Mesendoderm (in vitro differentiated cells): ENCODE results near the gene CMPK2.
"Not testable (repeated sequence)": the region's sequence is repeated elsewhere in the genome, so short reads cannot be mapped to it uniquely, and the experiment has no call there.

Experiments
- DNase-seq: peaks from one replicate; pipeline ENCODE4 v3.0.0; 2013
- H2AK5ac ChIP-seq: 2 replicates; pipeline ENCODE4 v1.6.1; 2013; ENCODE audit warnings: low read length, inconsistent platforms
- H2BK120ac ChIP-seq: 2 replicates; pipeline ENCODE4 v1.6.1; 2013; ENCODE audit warnings: low read depth, mild to moderate bottlenecking, low read length, moderate library complexity, mixed read lengths
- H2BK15ac ChIP-seq: replicated peaks from 2 replicates; pipeline ENCODE4 v1.6.1; 2013; ENCODE audit warnings: low read depth, mild to moderate bottlenecking, moderate library complexity
- H2BK5ac ChIP-seq: 2 replicates; pipeline ENCODE4 v1.6.1; 2013; ENCODE audit warnings: low read length, inconsistent platforms
- H3K18ac ChIP-seq: 2 replicates; pipeline ENCODE4 v1.6.1; 2013; ENCODE audit warnings: mild to moderate bottlenecking, low read length, mixed read lengths
- H3K23ac ChIP-seq: one replicate; pipeline ENCODE4 v1.6.1; 2013; ENCODE audit warnings: low read length
- H3K27ac ChIP-seq: 2 replicates; pipeline ENCODE4 v1.5.1; 2013; ENCODE audit warnings: low read depth, mild to moderate bottlenecking, inconsistent platforms, low read length, moderate library complexity
- H3K27me3 ChIP-seq: 2 replicates; pipeline ENCODE4 v1.6.1; 2013; ENCODE audit warnings: low read length, control low read depth, mild to moderate bottlenecking, inconsistent platforms; ENCODE audit not compliant: insufficient read depth, poor library complexity
- H3K36me3 ChIP-seq: 2 replicates; pipeline ENCODE4 v1.6.1; 2013; ENCODE audit warnings: low read length, inconsistent platforms; ENCODE audit not compliant: control insufficient read depth, insufficient read depth
- H3K4ac ChIP-seq: one replicate; pipeline ENCODE4 v1.6.1; 2013; ENCODE audit warnings: low read depth, mild to moderate bottlenecking, low read length, moderate library complexity
- H3K4me1 ChIP-seq: 2 replicates; pipeline ENCODE4 v1.6.1; 2013; ENCODE audit warnings: low read depth, low read length, inconsistent platforms; ENCODE audit not compliant: control insufficient read depth
- H3K4me2 ChIP-seq: 2 replicates; pipeline ENCODE4 v1.6.1; 2013; ENCODE audit warnings: low read length
- H3K4me3 ChIP-seq: 2 replicates; pipeline ENCODE4 v1.5.1; 2013; ENCODE audit warnings: mild to moderate bottlenecking, low read length
- H3K56ac ChIP-seq: one replicate; pipeline ENCODE4 v1.6.1; 2013; ENCODE audit warnings: low read length
- H3K79me1 ChIP-seq: 2 replicates; pipeline ENCODE4 v1.6.1; 2013; ENCODE audit warnings: low read length, inconsistent platforms
- H3K79me2 ChIP-seq: 2 replicates; pipeline ENCODE4 v1.6.1; 2013; ENCODE audit warnings: mild to moderate bottlenecking, low read length; ENCODE audit not compliant: control insufficient read depth, insufficient read depth
- H3K9ac ChIP-seq: 2 replicates; pipeline ENCODE4 v1.6.1; 2013; ENCODE audit warnings: low read length, inconsistent platforms
- H4K5ac ChIP-seq: one replicate; pipeline ENCODE4 v1.6.1; 2013; ENCODE audit warnings: low read length
- H4K8ac ChIP-seq: one replicate; pipeline ENCODE4 v1.6.1; 2013; ENCODE audit warnings: low read depth, mild to moderate bottlenecking, control low read depth, low read length, moderate library complexity
- WGBS: extraction: QIAGEN DNeasy Blood & Tissue Kit; methylation state at CpG from one replicate; pipeline ENCODE4 v1.1.7; 2013; ENCODE audit warnings: low lambda C conversion rate, missing lambda C conversion rate; ENCODE audit not compliant: insufficient coverage; ENCODE audit errors: extremely low coverage; 5-methylcytosine and 5-hydroxymethylcytosine counted together

Gene CMPK2

DNA sequence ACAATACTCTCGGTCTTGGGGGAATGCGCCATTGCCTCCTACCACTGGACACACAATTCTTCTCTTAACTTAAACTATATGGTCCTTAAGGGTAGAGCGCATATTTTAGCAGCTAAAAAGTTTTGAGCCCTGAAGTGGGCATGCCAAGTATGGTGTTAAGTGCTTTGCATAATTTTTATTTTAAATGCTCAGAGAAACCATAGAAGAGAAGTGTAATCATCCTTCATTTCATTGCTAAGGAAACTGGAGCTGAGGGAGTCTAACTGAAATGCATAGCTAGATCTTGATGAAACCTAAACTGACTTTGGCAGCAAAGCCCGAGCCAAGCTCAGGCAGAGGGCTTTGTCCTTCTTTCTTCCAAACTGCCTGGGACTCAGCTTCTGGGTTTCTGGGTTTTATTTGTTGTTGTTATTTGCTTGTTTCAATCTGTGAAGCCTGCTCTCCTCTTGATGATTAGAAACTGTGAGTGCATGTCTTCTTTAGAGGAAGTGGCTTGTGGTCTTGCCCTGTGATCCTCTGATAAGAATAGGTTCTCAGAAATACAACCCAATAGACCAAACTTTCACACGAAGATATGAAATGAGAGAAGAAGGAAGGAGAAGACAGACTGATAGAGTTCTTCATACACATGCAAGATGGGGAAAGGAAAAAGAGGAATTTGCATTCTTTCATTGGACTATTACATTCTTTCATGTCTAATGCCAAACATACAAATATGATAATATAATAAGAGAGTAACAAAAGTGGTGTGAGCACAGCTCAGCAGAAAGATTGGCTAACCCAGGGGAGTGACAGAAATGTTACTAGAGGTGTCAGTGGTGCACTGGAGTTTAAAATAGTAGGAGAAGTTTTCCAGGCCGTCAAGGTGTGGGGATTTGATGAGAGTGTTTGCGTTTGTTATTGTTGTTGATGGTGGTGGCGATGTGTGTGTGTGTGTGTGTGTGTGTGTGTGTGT is 44.0 kb upstream of the CMPK2 start:
- H3K27ac ChIP-seq, result no peak overlapping the region
- no peak overlapping the region for H3K4ac ChIP-seq
- no peak overlapping the region for H4K8ac ChIP-seq
- H3K56ac ChIP-seq, result no peak overlapping the region
- H4K5ac ChIP-seq, result no peak overlapping the region
- no peak overlapping the region for H3K18ac ChIP-seq
- no peaks in the 10 kb centered on the region for H3K27me3 ChIP-seq
- no peak for DNase-seq
- H3K4me2 ChIP-seq, result no peak overlapping the region
- H2BK15ac ChIP-seq, result no peak overlapping the region
- no peaks in the 10 kb centered on the region for H3K79me2 ChIP-seq
- H3K23ac ChIP-seq, result no peak overlapping the region
- H3K79me1 ChIP-seq, result no peaks in the 10 kb centered on the region
- WGBS, result 100% methylated on average over 3 of the region's 8 CpGs
- H2AK5ac ChIP-seq, result no peak overlapping the region
- H2BK120ac ChIP-seq, result no peak overlapping the region
- H3K9ac ChIP-seq, result no peak overlapping the region
- no peak overlapping the region for H3K4me3 ChIP-seq
- H2BK5ac ChIP-seq, result no peak overlapping the region
- H3K36me3 ChIP-seq, result no peaks in the 10 kb centered on the region
- no peaks in the 10 kb centered on the region for H3K4me1 ChIP-seq

DNA sequence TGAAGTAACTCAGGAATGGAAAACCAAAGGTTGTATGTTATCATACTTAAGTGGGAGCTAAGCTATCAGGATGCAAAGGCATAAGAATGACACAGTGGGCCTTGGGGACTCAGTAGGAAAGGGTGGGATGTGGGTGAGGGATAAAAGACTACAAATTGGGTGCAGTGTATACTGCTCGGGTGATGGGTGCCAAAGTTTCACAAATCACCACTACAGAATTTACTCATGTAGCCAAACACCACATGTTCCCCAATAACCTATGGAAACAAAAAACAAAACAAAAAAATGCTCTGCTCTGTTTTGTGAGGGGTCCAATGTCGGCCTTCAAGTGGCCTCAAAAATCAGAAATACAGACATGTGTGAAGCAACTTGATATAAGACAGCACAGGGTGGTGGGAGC is 42.6 kb upstream of the CMPK2 start:
- no peak overlapping the region for H2BK5ac ChIP-seq
- H3K4ac ChIP-seq, result no peak overlapping the region
- H3K4me2 ChIP-seq, result no peak overlapping the region
- no peaks in the 10 kb centered on the region for H3K4me1 ChIP-seq
- no peaks in the 10 kb centered on the region for H3K36me3 ChIP-seq
- no peak overlapping the region for H2BK120ac ChIP-seq
- no peaks in the 10 kb centered on the region for H3K27me3 ChIP-seq
- no peak overlapping the region for H3K18ac ChIP-seq
- WGBS, result no CpG with 5 or more reads among the region's 2 CpGs
- DNase-seq, result no peak
- no peak overlapping the region for H3K4me3 ChIP-seq
- H3K79me2 ChIP-seq, result no peaks in the 10 kb centered on the region
- no peak overlapping the region for H4K5ac ChIP-seq
- H3K27ac ChIP-seq, result no peak overlapping the region
- no peak overlapping the region for H2BK15ac ChIP-seq
- H3K9ac ChIP-seq, result no peak overlapping the region
- no peaks in the 10 kb centered on the region for H3K79me1 ChIP-seq
- no peak overlapping the region for H3K56ac ChIP-seq
- H4K8ac ChIP-seq, result no peak overlapping the region
- no peak overlapping the region for H2AK5ac ChIP-seq
- H3K23ac ChIP-seq, result no peak overlapping the region

- Histone ChIP-seq H3K36me3 (no peaks in the 10 kb centered on the region), H3K27me3 (no peaks in the 10 kb centered on the region), H2AK5ac (no peak overlapping the region), H3K56ac (no peak overlapping the region), H3K9ac (no peak overlapping the region), H3K18ac (no peak overlapping the region), H4K8ac (no peak overlapping the region), H3K4me3 (no peak overlapping the region), H3K23ac (no peak overlapping the region), H3K4ac (no peak overlapping the region), H4K5ac (no peak overlapping the region), H3K79me1 (no peaks in the 10 kb centered on the region), H3K4me1 (no peaks in the 10 kb centered on the region), H2BK15ac (no peak overlapping the region), H3K4me2 (no peak overlapping the region), H3K79me2 (no peaks in the 10 kb centered on the region), H2BK120ac (no peak overlapping the region), H2BK5ac (no peak overlapping the region), H3K27ac (no peak overlapping the region)
- DNase-seq, result no peak
- no CpG with 5 or more reads among the region's 1 CpG for WGBS
These were observed 40.5 kb upstream of the CMPK2 start for GRCh38 chr2:6906165-6906741.

GRCh38 chr2:6905668-6906067 is 40.0 kb upstream of the CMPK2 start:
- H3K36me3 ChIP-seq, result no peaks in the 10 kb centered on the region
- H3K9ac ChIP-seq, result no peak overlapping the region
- H3K56ac ChIP-seq, result no peak overlapping the region
- H2AK5ac ChIP-seq, result no peak overlapping the region
- no peak overlapping the region for H2BK15ac ChIP-seq
- H3K18ac ChIP-seq, result no peak overlapping the region
- H4K5ac ChIP-seq, result no peak overlapping the region
- no CpG with 5 or more reads among the region's 1 CpG for WGBS
- H3K4ac ChIP-seq, result no peak overlapping the region
- H2BK5ac ChIP-seq, result no peak overlapping the region
- no peak overlapping the region for H3K27ac ChIP-seq
- no peak overlapping the region for H2BK120ac ChIP-seq
- H4K8ac ChIP-seq, result no peak overlapping the region
- no peak overlapping the region for H3K23ac ChIP-seq
- H3K79me2 ChIP-seq, result no peaks in the 10 kb centered on the region
- no peak for DNase-seq
- H3K4me3 ChIP-seq, result no peak overlapping the region
- H3K4me1 ChIP-seq, result no peaks in the 10 kb centered on the region
- H3K27me3 ChIP-seq, result no peaks in the 10 kb centered on the region
- H3K79me1 ChIP-seq, result no peaks in the 10 kb centered on the region
- no peak overlapping the region for H3K4me2 ChIP-seq

- not testable (repeated sequence) for H3K56ac ChIP-seq, H3K9ac ChIP-seq, H3K79me1 ChIP-seq, H3K4me1 ChIP-seq, H3K18ac ChIP-seq, H2BK5ac ChIP-seq, H3K79me2 ChIP-seq, H2AK5ac ChIP-seq, H3K36me3 ChIP-seq, H3K27me3 ChIP-seq, H3K4me2 ChIP-seq, H3K27ac ChIP-seq, H2BK120ac ChIP-seq, H3K4ac ChIP-seq, H3K4me3 ChIP-seq, H4K8ac ChIP-seq, DNase-seq, H4K5ac ChIP-seq, H3K23ac ChIP-seq, H2BK15ac ChIP-seq
- WGBS, result no CpG with 5 or more reads among the region's 2 CpGs
These were observed 36.9 kb upstream of the CMPK2 start for GRCh38 chr2:6902581-6902980.
